Smooth muscle cell (in vitro differentiated cells): ENCODE measurements around the gene DPYSL4. TPM values are rescaled to one million over a fixed set of nuclear protein-coding genes. Genes with fewer than 3 reads are reported as not detected.

Experiments used
- DNase-seq: peaks from one replicate; lab custom pipeline; 2025; ENCODE audit not compliant: unreplicated experiment; lab: John Stamatoyannopoulos, UW
- H2AFZ ChIP-seq: fragments of 200-600 bp; sonication (generic); 2 replicates; pipeline ENCODE4 v1.6.0; 2016; ENCODE audit warnings: antibody characterized with exemption, low read depth, mild to moderate bottlenecking
- H3F3A ChIP-seq: fragments of 200-600 bp; sonication (generic); 2 replicates; pipeline ENCODE4 v1.6.0; 2017; ENCODE audit warnings: antibody characterized with exemption, low read depth
- H3K27ac ChIP-seq: fragments of 200-600 bp; sonication (generic); 2 replicates; pipeline ENCODE4 v1.5.1; 2016; ENCODE audit warnings: low read depth, mild to moderate bottlenecking
- H3K27me3 ChIP-seq: fragments of 200-600 bp; sonication (generic); 2 replicates; pipeline ENCODE4 v1.6.1; 2016; ENCODE audit warnings: low read depth, mild to moderate bottlenecking
- H3K36me3 ChIP-seq: fragments of 200-600 bp; sonication (generic); 2 replicates; pipeline ENCODE4 v1.5.1; 2016; ENCODE audit warnings: low read depth
- H3K4me1 ChIP-seq: fragments of 200-600 bp; sonication (generic); 2 replicates; pipeline ENCODE4 v1.5.1; 2016; ENCODE audit warnings: low read depth
- H3K4me2 ChIP-seq: fragments of 200-600 bp; sonication (generic); 2 replicates; pipeline ENCODE4 v1.6.0; 2016; ENCODE audit warnings: mild to moderate bottlenecking
- H3K4me3 ChIP-seq: fragments of 200-600 bp; sonication (generic); 2 replicates; pipeline ENCODE4 v1.5.1; 2016; ENCODE audit warnings: mild to moderate bottlenecking
- H3K79me2 ChIP-seq: fragments of 200-600 bp; sonication (generic); 2 replicates; pipeline ENCODE4 v1.6.0; 2016; ENCODE audit warnings: low read depth, mild to moderate bottlenecking
- H3K9ac ChIP-seq: fragments of 200-600 bp; sonication (generic); 2 replicates; pipeline ENCODE4 v1.6.0; 2016; ENCODE audit warnings: low read depth
- H3K9me3 ChIP-seq: fragments of 200-600 bp; sonication (generic); replicated peaks from 2 replicates; pipeline ENCODE4 v1.5.1; 2016; ENCODE audit warnings: low read depth
- H4K20me1 ChIP-seq: fragments of 200-600 bp; sonication (generic); 2 replicates; pipeline ENCODE4 v1.6.0; 2016; ENCODE audit warnings: low read depth
- WGBS: methylation state at CpG from one replicate; pipeline ENCODE4 v1.1.7; 2016; ENCODE audit warnings: low lambda C conversion rate; 5-methylcytosine and 5-hydroxymethylcytosine counted together
- polyA plus RNA-seq: library from polyadenylated mRNA; unstranded; fragments of >200 nt; fragmentation: Nextera tagmentation; extraction: Ambion mirVana; gene quantifications from 2 replicates; pipeline ENCODE4 v1.2.1, GENCODE V29; 2016
- total RNA-seq: library from RNA; depleted of rRNA; stranded (reverse); fragments of >200 nt; gene quantifications from 2 replicates; pipeline ENCODE4 v1.2.3, GENCODE V29; 2014
- TF ChIP-seq, protein P1 (sequence below): fragments of 200-600 bp; sonication (generic); IDR thresholded peaks from 2 replicates; pipeline ENCODE4 v1.5.1; 2017; ENCODE audit warnings: borderline replicate concordance, mild to moderate bottlenecking, antibody characterized with exemption; ENCODE audit not compliant: insufficient read depth, poor library complexity, severe bottlenecking

The DPYSL4 gene
- total and polyA plus RNA-seq, 2 experiments from 2014 or later = 6.0 to 7.4 TPM

- H3K9me3 ChIP-seq = no peaks in the 10 kb centered on the region
- no peaks in the 10 kb centered on the region for H3K27me3 ChIP-seq
- H2AFZ ChIP-seq = no peak overlapping the region
- H3F3A ChIP-seq = no peaks in the 10 kb centered on the region
- no peaks in the 10 kb centered on the region for H3K79me2 ChIP-seq
- no peak overlapping the region for H3K9ac ChIP-seq
- H3K27ac ChIP-seq = no peak overlapping the region
- H3K4me1 ChIP-seq = no peaks in the 10 kb centered on the region
- WGBS = 88% methylated on average over 29 of the region's 29 CpGs
- no peak overlapping the region for H3K4me3 ChIP-seq
- DNase-seq = no peak
- H3K4me2 ChIP-seq = no peak overlapping the region
- no peaks in the 10 kb centered on the region for H3K36me3 ChIP-seq
- H4K20me1 ChIP-seq = no peaks in the 10 kb centered on the region
- TF ChIP-seq, protein P1, sequence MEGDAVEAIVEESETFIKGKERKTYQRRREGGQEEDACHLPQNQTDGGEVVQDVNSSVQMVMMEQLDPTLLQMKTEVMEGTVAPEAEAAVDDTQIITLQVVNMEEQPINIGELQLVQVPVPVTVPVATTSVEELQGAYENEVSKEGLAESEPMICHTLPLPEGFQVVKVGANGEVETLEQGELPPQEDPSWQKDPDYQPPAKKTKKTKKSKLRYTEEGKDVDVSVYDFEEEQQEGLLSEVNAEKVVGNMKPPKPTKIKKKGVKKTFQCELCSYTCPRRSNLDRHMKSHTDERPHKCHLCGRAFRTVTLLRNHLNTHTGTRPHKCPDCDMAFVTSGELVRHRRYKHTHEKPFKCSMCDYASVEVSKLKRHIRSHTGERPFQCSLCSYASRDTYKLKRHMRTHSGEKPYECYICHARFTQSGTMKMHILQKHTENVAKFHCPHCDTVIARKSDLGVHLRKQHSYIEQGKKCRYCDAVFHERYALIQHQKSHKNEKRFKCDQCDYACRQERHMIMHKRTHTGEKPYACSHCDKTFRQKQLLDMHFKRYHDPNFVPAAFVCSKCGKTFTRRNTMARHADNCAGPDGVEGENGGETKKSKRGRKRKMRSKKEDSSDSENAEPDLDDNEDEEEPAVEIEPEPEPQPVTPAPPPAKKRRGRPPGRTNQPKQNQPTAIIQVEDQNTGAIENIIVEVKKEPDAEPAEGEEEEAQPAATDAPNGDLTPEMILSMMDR = no peak
Measured at GRCh38 chr10:132206806-132207535, 20.2 kb downstream of the DPYSL4 start.

DNA sequence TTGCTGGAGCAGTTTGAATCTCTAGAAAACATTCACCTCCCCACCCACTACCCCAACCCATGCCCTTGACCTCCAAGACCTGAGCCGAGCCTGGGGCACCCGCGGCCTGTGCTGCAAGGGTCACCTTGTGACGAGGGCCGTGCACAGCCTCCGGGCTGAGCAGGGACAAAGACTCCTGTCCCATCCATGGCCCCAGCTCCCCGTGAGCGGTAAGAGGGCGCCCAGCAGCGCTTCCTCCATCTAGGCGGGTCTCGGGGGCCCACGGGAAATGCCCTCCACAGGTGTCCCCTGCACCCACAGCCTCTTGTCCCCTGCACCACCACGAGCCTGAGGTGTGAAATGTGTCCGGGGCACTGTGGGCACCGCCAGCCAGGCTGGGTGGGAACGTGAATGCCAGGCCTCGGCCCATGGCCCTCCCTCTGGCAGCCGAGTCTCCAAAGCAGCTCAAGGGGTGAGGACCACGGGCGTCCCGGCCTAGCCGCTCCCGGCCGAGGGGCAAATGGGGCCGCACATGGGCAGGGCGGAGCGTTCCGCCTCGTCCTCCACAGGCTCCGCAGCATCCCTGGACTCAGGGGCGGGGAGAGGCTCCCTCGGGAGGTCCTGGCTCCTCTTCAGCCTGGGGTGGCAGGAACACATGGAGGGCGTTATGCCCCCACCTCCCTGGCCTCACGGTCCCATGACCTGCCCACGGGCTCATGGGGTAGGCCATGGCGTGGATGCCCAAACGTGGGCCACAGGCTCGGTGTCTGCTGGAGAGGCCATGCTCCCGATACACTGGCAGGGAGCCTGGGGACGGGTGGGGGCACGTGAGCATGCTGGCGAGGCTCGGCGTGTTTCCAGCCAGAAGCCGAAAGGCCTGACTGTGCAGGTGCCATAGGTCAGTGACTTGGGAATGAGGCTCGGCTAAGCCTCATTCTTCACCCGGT lies 21.1 kb downstream of the DPYSL4 start:
- Histone ChIP-seq H3K4me1 (no peaks in the 10 kb centered on the region), H3K9ac (no peak overlapping the region), H3K79me2 (no peaks in the 10 kb centered on the region), H3F3A (no peaks in the 10 kb centered on the region), H3K4me2 (no peak overlapping the region), H3K9me3 (no peaks in the 10 kb centered on the region), H4K20me1 (no peaks in the 10 kb centered on the region), H3K36me3 (no peaks in the 10 kb centered on the region), H3K4me3 (no peak overlapping the region), H3K27me3 (no peaks in the 10 kb centered on the region), H2AFZ (no peak overlapping the region), H3K27ac (no peak overlapping the region)
- TF ChIP-seq, protein P1 = no peak
- WGBS = 94% methylated on average over 45 of the region's 48 CpGs
- no peak for DNase-seq

DNA sequence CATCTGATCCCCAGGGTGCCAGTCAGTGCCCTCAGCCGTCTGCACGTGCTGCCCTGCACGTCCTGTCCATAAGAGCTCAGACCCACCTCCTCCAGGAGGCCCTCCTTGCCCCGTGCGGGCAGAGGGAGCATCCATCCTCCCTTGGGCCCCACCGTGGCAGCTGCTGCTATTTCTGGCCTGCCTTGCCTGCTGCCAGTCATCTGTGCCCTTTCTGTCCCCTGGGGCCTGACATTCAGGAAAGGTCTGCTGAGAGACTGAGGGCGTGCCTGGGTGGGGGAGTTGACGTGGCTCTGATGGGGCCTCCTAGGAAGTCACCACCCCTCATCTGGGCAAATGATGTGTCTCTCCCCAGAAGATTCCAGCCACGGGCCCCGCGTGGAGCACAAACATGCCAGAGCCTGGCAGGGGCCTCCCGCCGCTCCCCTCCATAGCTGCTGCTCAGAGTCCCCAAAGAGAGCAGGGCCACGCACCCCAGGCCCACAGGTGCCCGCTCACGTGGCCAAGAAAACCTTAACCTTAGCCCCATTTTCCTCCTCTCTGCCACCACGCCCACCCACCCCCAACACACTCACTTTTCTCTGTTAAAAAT lies 21.8 kb downstream of the DPYSL4 start:
- H3K4me2 ChIP-seq = no peak overlapping the region
- no peak overlapping the region for H3K4me3 ChIP-seq
- H3K27ac ChIP-seq = no peak overlapping the region
- H3K4me1 ChIP-seq = no peaks in the 10 kb centered on the region
- H2AFZ ChIP-seq = no peak overlapping the region
- no peaks in the 10 kb centered on the region for H3K27me3 ChIP-seq
- 90% methylated on average over 17 of the region's 17 CpGs for WGBS
- H3K9ac ChIP-seq = no peak overlapping the region
- no peak for DNase-seq
- H3F3A ChIP-seq = no peaks in the 10 kb centered on the region
- H3K36me3 ChIP-seq = no peaks in the 10 kb centered on the region
- H4K20me1 ChIP-seq = no peaks in the 10 kb centered on the region
- H3K79me2 ChIP-seq = no peaks in the 10 kb centered on the region
- H3K9me3 ChIP-seq = no peaks in the 10 kb centered on the region
- TF ChIP-seq, protein P1 = no peak
